ENCODE data around the gene SHMT2. TPM values are rescaled to one million over a fixed set of nuclear protein-coding genes. Genes with fewer than 3 reads are reported as not detected.

SHMT2 gene
- total RNA-seq = 334 TPM

DNA sequence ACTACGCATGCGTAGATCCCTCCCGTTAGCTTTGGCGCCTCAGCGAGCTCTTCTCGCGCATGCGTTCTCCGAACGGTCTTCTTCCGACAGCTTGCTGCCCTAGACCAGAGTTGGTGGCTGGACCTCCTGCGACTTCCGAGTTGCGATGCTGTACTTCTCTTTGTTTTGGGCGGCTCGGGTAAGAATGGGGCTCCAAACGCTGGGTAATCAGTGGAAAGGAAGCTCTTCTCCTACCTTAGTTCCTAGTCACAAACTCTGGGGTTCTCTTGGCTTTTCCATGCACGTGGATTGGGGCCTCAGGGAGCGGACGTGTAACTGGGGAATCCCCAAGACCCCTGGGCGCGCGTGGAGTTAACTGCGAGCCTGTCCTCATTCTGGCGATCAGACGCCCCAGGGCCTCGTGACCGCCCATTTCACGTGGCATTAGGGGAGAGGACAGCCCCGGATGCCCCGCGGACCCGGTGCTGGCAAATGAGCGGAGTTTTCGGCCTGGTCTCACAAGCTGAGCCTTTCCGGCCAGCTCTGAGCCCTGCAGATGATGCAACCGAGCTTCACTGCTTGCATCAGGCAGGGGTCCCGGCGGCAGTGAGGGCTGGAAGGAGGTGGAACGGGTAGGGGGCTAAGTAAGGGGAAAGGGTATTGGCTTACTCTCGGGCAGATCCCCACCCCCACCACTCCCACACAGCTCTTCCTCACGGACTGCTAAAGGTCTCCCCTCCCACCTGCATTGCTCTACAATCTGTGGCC is at the start of gene SHMT2:
TSS of gene SHMT2 (plus strand) at position 78 of the 747 bp plus-strand sequence. CDS start at position 146, 68 bp downstream.
- DNase-seq (ENCODE audit: low read depth in 2 of 3, low spot score in 2 of 3) = peak; percentile 79 to 94 (median 90)

DNA sequence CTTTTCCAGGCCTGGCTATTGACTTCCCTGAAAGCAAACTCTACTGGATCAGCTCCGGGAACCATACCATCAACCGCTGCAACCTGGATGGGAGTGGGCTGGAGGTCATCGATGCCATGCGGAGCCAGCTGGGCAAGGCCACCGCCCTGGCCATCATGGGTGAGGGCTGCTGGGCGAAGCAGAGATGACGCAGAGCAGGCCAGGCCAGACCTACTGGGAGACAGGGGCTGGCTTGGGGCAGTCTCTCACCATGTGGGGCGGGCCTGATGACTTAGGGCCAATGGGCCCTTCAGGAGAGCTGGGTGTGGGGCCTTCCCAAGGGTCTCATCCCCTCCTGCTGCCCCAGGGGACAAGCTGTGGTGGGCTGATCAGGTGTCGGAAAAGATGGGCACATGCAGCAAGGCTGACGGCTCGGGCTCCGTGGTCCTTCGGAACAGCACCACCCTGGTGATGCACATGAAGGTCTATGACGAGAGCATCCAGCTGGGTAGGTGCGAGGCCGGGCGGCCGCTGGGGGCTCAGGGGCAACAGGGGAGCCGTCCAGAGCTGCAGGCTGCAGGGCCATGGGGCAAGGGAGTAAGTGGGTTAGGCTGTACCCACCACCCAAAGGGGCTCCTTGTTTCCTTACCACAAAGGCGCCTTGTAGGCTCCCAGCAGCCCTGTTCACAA is 49.1 kb upstream of the SHMT2 start:
- DNase-seq (ENCODE audit: low read depth in 2 of 3, low spot score in 2 of 3) = no peak

DNA sequence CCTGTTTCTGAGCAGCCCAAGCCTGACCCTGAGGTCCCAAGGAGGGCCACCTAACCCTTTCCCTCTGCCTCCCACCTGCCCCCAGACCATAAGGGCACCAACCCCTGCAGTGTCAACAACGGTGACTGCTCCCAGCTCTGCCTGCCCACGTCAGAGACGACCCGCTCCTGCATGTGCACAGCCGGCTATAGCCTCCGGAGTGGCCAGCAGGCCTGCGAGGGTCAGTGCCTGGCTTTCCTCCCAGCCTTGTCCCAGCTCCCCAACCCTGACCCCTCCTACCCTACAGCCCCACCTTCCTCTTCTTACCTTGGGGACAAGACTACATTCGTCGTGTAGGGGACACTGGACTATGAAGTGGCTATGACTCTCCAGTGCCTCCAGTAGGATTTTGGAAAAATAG is 48.4 kb upstream of the SHMT2 start:
- no peak for DNase-seq (ENCODE audit: low read depth in 2 of 3, low spot score in 2 of 3)

DNA sequence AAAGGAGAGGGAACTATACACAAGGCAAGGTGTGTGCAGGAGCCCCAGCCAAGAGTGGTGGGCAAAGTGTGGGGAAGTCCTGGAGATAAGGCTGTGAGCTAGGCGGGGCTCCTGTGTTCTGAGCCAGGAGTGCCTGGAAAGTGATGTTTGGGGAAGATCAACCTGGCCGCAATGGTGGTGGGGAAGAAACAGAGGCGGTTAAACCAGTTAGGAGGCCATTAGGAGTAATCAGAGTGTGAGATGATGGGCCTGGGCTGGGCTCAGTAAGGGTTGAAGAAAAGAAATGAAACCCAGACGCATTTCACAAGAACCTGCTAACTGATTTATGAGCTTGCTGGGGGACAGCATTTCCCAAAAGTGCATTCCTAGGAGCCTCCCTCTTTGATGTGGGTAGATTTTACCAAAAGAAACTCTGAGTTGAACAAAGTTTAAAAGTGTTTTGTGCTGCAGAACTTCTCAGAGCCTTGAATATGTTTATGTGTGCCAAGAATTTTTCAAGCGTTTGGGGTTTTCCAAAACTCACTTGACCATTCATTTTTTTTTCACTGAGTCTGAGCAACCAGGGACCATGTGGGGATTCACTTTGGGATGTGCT is 47.9 kb upstream of the SHMT2 start:
- no peak for DNase-seq (ENCODE audit: low read depth in 2 of 3, low spot score in 2 of 3)

DNA sequence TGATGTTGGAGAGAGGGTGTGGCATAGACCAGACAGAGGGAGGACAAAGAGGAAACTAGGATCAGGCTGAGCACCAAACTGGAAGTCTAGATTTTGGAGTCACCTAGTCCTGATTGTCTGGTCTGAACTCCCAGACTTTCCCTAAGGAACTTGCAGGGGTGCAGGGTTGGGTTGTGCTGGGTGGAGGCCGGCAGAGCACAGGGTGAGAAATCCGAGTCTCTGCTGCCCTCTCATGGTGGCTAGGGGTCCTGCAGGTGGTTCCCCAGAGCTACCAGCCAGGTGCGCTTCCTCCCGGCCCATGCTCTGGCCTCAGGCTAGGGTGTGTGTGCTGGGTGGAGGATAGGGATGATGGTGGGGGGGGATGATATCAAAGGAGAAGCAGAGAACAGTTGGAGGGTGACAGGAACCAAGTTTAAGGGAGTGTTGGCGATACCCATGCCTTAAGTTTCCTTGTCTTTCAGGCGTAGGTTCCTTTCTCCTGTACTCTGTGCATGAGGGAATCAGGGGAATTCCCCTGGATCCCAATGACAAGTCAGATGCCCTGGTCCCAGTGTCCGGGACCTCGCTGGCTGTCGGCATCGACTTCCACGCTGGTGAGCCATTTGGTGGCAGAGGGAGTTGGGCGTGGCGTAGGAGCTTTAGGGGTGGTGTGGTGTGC is 46.5 kb upstream of the SHMT2 start:
- peak; percentile 50 to 72 (median 58) for DNase-seq (ENCODE audit: low read depth in 2 of 3, low spot score in 2 of 3)

DNA sequence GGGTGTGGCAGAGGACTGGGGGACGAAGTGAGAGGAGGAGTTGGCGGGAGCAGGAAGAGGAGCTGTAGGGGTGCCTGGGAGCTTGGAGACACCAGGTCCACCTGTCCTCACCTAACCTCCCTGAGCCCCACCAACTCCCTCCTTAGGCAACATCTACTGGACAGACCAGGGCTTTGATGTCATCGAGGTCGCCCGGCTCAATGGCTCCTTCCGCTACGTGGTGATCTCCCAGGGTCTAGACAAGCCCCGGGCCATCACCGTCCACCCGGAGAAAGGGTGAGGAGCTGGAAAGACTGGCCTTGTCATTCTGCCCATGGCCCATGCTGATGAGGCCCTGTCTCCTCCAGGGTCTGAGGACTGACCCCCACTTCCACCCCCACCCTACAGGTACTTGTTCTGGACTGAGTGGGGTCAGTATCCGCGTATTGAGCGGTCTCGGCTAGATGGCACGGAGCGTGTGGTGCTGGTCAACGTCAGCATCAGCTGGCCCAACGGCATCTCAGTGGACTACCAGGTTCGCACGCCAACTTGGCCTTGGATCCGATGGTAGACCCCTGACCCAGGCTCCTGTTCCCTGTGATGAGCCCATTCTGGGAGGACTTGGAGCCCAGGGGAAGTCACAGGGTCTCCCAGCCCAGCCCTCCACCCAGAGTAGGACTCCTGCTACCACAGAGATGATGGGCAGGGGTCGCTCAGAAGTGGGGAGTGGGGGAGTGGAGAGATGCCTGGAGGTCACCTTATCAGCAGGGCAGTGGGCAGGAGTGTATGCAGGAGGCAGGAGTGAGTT is 45.4 kb upstream of the SHMT2 start:
- DNase-seq (ENCODE audit: low read depth in 2 of 3, low spot score in 2 of 3) = no peak

DNA sequence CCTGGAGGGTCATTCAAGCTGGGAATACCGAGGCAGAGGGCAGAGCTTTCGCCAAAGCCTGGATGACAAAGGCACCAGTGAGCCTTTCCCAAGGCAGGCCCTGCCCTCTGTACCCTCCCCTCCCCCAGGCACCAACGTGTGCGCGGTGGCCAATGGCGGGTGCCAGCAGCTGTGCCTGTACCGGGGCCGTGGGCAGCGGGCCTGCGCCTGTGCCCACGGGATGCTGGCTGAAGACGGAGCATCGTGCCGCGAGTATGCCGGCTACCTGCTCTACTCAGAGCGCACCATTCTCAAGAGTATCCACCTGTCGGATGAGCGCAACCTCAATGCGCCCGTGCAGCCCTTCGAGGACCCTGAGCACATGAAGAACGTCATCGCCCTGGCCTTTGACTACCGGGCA is 44.1 kb upstream of the SHMT2 start:
- no peak for DNase-seq (ENCODE audit: low read depth in 2 of 3, low spot score in 2 of 3)

DNA sequence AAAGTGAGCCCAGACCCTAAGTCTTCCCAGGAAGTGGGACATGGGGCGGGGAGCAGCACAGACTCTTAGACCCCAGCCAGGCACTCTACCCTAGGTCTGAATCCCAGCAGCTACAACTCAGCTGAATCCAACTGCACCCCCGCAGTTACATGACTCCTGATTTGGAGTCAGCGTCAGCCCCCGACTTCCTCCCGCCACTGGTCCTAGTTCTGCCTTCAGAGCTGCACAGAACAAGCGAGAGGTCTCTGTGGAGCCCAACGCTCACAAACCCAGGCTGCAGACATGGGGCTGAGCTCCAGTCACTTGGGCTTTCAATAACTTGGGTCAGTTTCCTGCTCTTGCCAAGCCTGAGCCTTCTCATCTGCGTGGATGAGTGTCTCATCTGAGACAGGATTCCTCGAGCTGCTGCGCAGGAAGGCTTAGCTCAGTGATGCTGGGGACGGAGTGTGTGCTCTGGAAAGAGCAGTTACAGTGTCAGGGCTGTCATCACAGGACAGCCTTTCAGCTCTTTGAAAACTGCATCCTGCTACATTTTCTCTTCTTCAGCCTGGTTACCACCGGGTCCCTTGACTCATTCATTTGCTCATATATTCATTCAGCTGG is 43.5 kb upstream of the SHMT2 start:
- DNase-seq (ENCODE audit: low read depth in 2 of 3, low spot score in 2 of 3) = no peak

DNA sequence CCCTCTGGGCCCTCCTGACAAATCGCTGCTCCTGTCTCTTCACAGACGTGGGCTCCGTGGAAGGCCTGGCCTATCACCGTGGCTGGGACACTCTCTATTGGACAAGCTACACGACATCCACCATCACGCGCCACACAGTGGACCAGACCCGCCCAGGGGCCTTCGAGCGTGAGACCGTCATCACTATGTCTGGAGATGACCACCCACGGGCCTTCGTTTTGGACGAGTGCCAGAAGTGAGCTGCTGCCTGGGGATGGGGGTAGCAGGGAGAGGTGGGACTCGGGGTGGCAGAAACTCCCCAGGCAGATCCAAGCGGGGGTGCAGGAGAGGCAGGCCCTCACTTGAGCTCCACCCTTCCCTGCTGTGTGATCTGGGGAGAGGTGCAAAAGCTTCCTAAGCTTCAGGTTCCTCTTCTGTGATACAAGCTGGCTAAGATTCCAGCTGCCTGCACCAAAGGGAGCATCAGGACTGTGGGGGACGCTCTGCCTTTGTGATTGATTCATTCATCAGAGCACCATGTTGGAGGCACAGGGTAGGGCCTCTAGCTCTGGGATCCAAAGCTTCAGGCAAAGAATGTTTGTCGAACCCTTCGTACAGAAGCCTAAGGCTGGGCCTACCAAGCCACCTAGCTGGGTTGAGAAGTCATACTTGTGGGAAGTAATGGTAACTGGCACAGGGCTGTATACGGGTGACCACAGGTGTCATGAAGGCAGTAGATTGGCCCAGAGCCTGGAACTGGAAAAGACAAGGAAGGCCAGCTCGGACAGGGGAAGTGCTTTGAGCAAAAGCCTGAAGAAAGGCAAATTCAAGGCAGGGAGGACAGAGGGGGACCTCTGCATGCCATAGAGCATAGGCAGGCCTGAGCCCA is 42.1 kb upstream of the SHMT2 start:
- no peak for DNase-seq (ENCODE audit: low read depth in 2 of 3, low spot score in 2 of 3)

DNA sequence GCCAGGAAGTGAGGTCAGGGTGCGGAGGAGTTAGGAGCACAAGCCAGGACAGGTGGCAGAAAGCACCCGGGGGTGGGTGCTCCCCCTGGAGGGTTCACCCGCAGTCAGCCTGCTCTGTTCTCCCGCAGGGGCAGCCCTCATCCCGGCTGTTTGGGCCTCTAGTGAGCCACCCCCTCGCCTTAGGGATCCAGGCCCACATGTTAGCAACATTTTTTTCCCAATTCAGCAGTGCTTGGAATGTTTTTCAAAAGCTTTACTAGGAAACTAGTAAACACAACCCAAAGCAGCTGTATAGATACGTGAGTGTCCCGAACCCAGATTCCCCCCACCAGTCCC is 41.5 kb upstream of the SHMT2 start:
- no peak for DNase-seq (ENCODE audit: low read depth in 2 of 3, low spot score in 2 of 3)

DNA sequence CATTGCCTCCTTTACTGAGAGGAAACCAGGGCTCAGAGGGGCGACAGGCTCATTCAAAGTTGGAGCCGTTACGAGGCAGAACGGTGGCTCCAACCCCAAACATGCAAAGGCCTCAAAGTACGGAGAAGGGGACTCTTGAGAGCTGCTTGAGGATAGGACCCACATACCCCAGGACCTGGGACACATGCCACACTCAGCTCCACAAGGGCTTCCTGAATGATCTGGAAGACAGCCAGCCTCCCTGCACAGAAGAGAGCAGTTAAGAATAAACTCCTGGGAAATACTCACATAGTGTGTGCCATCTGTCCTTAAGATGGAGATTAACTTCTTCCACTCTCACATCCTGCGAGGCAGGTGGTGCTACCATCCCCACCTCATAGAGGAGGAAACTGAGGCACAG is 39.5 kb upstream of the SHMT2 start:
- DNase-seq (ENCODE audit: low read depth in 2 of 3, low spot score in 2 of 3) = peak in 1 of 3 donors; percentile 29

DNA sequence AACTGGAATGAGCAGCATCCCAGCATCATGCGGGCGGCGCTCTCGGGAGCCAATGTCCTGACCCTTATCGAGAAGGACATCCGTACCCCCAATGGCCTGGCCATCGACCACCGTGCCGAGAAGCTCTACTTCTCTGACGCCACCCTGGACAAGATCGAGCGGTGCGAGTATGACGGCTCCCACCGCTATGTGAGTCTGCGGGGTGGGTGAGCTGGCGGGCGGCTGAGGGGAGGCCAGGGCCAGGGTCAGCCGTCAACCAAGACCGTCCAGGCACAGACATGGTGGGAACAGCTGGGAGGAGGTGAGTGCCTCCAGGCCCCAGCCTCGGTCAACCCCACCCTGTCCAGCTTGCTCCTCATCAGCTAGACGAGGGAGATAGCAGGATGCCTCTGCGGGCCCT is 38.7 kb upstream of the SHMT2 start:
- DNase-seq (ENCODE audit: low read depth in 2 of 3, low spot score in 2 of 3) = no peak

DNA sequence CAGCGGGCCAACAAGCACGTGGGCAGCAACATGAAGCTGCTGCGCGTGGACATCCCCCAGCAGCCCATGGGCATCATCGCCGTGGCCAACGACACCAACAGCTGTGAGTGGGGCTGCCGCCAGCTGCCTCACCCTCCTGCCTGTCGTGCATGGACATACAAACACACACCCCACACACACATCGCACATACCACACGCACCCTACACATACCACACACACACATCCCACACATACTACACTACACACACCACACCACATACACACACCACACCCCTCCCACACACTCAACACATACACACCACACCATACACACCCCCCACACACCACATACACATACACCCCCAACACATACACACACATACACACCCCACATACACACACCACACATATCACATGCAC is 38.1 kb upstream of the SHMT2 start:
- DNase-seq (ENCODE audit: low read depth in 2 of 3, low spot score in 2 of 3) = no peak

DNA sequence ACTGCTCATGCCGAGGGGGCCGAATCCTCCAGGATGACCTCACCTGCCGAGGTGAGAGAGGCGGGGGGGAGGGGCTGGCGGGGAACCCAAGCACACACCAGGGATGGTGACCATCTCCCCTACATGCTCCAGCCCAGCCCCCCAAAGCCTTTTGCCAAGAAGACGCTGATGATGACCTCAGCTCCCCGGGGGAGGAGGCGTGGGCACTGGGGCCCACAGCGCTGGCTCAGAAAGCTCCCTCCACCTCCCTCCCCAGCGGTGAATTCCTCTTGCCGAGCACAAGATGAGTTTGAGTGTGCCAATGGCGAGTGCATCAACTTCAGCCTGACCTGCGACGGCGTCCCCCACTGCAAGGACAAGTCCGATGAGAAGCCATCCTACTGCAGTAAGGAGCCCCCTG is 36.6 kb upstream of the SHMT2 start:
- no peak for DNase-seq (ENCODE audit: low read depth in 2 of 3, low spot score in 2 of 3)

DNA sequence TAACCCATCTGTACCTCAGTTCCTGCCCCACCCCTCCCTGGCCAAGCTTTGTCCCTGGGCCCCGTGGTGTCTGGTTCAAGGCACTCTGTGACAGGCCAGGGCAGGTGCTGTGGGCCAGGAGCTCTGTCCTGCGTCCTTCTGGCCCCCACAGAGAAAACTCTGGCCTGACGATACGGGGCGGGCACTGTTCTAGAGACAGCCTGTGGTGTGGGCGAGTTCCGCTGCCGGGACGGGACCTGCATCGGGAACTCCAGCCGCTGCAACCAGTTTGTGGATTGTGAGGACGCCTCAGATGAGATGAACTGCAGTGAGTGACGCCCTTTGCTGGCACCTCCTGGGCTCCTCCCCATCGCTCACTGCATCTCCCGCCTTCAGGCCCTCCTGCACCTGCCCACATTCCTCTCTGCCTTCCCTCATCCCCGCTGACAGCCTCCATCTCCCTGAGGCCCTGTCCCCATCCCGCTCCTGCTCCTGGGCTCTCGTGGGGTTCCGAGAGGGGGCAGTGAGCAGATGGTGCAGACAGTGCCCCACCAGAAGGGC is 35.7 kb upstream of the SHMT2 start:
- DNase-seq (ENCODE audit: low read depth in 2 of 3, low spot score in 2 of 3) = no peak

DNA sequence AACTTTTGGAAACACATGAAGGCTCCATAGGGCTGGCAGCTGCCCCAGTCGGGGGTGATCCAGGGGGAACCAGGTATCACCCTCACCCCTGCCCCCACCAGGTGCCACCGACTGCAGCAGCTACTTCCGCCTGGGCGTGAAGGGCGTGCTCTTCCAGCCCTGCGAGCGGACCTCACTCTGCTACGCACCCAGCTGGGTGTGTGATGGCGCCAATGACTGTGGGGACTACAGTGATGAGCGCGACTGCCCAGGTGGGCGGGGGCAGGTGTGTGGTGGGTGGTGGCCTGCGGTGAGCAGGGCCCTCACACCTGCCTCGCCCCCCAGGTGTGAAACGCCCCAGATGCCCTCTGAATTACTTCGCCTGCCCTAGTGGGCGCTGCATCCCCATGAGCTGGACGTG is 35.3 kb upstream of the SHMT2 start:
- no peak for DNase-seq (ENCODE audit: low read depth in 2 of 3, low spot score in 2 of 3)

DNA sequence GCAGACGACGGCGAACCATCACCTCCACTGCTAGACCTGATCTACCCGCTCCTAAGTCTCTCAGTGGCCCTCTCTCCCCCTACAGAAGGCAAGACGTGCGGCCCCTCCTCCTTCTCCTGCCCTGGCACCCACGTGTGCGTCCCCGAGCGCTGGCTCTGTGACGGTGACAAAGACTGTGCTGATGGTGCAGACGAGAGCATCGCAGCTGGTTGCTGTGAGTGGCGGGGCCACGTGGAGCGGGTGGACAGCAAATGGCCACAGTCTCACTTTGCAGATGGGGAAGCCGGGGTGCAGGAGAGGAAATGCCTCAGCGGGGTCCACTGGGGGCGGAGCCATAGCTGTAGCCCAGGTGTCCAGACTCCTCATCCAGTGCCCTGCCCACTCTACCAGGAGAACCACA is 34.3 kb upstream of the SHMT2 start:
- no peak for DNase-seq (ENCODE audit: low read depth in 2 of 3, low spot score in 2 of 3)

DNA sequence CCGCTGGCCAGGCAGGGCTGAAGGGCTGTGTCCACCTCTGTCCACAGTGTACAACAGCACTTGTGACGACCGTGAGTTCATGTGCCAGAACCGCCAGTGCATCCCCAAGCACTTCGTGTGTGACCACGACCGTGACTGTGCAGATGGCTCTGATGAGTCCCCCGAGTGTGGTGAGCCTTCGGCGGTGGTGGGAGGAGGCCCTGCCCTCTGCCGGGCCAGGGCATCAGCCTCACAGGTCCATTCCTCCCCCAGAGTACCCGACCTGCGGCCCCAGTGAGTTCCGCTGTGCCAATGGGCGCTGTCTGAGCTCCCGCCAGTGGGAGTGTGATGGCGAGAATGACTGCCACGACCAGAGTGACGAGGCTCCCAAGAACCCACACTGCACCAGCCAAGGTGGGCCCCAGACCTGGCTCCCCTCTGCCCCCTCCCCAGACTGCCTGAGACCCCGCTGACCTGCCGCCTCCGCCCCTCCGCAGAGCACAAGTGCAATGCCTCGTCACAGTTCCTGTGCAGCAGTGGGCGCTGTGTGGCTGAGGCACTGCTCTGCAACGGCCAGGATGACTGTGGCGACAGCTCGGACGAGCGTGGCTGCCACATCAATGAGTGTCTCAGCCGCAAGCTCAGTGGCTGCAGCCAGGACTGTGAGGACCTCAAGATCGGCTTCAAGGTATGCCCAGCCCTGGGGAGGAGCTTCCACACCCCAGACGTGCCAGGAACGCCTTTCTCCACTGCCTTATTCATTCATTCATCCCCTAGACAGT is 33.7 kb upstream of the SHMT2 start:
- no peak for DNase-seq (ENCODE audit: low read depth in 2 of 3, low spot score in 2 of 3)

DNA sequence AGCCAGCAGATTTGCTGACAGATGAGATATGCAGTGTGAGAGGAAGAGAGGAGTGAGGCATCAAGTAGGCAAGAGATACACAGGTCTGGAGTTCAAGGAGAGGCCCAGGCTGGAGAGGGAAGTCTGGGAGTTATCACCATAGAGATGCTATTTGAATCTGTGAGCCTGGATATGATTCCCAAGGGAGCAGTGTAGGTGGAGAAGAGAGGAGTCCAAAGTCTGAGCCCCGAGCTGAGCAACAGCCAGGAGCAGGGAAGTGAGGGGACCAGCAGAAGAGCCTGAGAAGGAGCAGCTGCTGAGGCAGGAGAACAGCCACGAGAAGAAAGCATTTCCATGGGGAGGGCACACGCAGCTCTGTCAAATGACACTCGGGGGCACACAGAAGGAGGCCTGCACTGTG is 33.1 kb upstream of the SHMT2 start:
- no peak for DNase-seq (ENCODE audit: low read depth in 2 of 3, low spot score in 2 of 3)

All from hematopoietic multipotent progenitor cell (in vitro differentiated cells).